Activated CD4-positive, alpha-beta T cell treated with anti-CD3 and anti-CD28 coated beads, Interleukin-2, amount 10 ng/mL, durations not matched to agents 24 days and 14 days (primary cell): ENCODE data around the gene KCTD12. TPM values are rescaled to one million over a fixed set of nuclear protein-coding genes. Genes with fewer than 3 reads are reported as not detected.

ENCODE experiments used
- DNase-seq: peaks from one replicate; pipeline ENCODE4 v3.0.0; 2022
- H3K27ac Mint-ChIP-seq: one replicate; pipeline ENCODE4 v1.8.0; 2022; ENCODE audit warnings: mild to moderate bottlenecking, mixed read lengths
- H3K27me3 Mint-ChIP-seq: one replicate; pipeline ENCODE4 v1.8.0; 2022; ENCODE audit warnings: mixed read lengths
- H3K36me3 Mint-ChIP-seq: one replicate; pipeline ENCODE4 v1.8.0; 2022; ENCODE audit warnings: low read depth, mild to moderate bottlenecking, mixed read lengths
- H3K4me1 Mint-ChIP-seq: one replicate; pipeline ENCODE4 v1.8.0; 2021; ENCODE audit warnings: mixed read lengths
- H3K4me3 Mint-ChIP-seq: one replicate; pipeline ENCODE4 v1.8.0; 2022; ENCODE audit warnings: mild to moderate bottlenecking, moderate library complexity, mixed read lengths
- H3K9me3 Mint-ChIP-seq: one replicate; pipeline ENCODE4 v1.8.0; 2021; ENCODE audit warnings: mixed read lengths
- intact Hi-C: fragments of 100-400 bp; cut with micrococcal nuclease; formaldehyde crosslinking; loops from one replicate; pipeline ENCODE4 v1.15.1; 2023
- total RNA-seq: library from RNA; stranded (reverse); gene quantifications from 2 replicates; pipeline ENCODE4 v1.2.3, GENCODE V29; 2022

KCTD12 gene
- total RNA-seq, 1 donor from 2014 or later: 11.8 TPM

DNA sequence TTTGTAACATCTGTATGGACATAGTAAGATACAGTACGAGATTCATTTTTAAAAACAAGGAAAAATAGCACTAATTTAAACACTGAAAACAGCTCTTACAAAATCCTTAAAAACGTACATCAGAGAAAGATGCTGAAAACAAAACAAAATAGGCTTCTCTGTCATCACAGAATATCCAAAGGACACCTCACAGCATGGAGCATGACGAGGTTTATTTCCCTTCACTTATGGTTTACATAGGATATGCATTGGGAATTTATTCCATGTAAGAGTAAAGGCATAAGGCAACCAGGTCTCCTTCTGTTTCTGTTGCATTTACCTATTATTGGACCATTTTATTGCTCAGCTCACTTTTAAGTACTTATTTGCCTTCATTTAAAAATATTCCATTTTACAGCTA, 3.0 kb downstream of the KCTD12 start:
- H3K9me3 Mint-ChIP-seq: no peaks in the 10 kb centered on the region
- peaks cover 4% of the 10 kb centered on the region for H3K36me3 Mint-ChIP-seq
- H3K27ac Mint-ChIP-seq: no peak overlapping the region
- H3K27me3 Mint-ChIP-seq: peaks cover 16% of the 10 kb centered on the region
- DNase-seq: no peak
- no peak overlapping the region for H3K4me3 Mint-ChIP-seq
- peaks cover 37% of the 10 kb centered on the region for H3K4me1 Mint-ChIP-seq
- intact Hi-C loops: no loop called here

- H3K27me3 Mint-ChIP-seq: peaks cover 12% of the 10 kb centered on the region
- H3K27ac Mint-ChIP-seq: no peak overlapping the region
- H3K4me1 Mint-ChIP-seq: peaks cover 37% of the 10 kb centered on the region
- H3K4me3 Mint-ChIP-seq: no peak overlapping the region
- no peaks in the 10 kb centered on the region for H3K9me3 Mint-ChIP-seq
- DNase-seq: no peak
- peaks cover 4% of the 10 kb centered on the region for H3K36me3 Mint-ChIP-seq
- intact Hi-C loops: no loop called here
Measured at GRCh38 chr13:76882431-76882830, 3.8 kb downstream of the KCTD12 start.

DNA sequence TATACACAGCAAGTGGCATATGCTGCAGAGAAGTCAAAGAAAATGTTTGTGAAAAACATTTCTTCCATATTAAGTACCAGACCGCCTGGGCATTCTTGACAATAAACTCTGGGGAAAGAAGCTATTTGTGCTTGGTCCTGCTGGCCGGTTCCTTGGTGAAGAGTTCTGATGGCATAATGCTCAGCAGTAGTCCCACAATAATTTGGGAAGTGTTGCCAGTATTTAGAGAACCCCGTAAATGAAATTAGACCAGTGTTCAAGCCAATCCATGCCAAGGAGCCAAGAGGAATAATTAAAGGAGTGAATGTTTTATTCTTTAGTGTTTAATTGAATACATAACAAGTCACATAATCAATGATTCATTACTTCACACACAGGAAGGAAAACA, 6.3 kb downstream of the KCTD12 start:
- peaks cover 4% of the 10 kb centered on the region for H3K36me3 Mint-ChIP-seq
- H3K27ac Mint-ChIP-seq: no peak overlapping the region
- H3K9me3 Mint-ChIP-seq: no peaks in the 10 kb centered on the region
- intact Hi-C loops: loop anchor here (1.0 kb wide), 2 partner anchors 8 to 9 kb away; no protein-coding TSS in a partner anchor
- H3K4me1 Mint-ChIP-seq: peaks cover 27% of the 10 kb centered on the region
- H3K27me3 Mint-ChIP-seq: peaks cover 7% of the 10 kb centered on the region
- peak overlapping the region; percentile 63 for H3K4me3 Mint-ChIP-seq
- no peak for DNase-seq

GRCh38 chr13:76879203-76879882, 6.9 kb downstream of the KCTD12 start:
- Mint-ChIP-seq H3K4me1 (peaks cover 21% of the 10 kb centered on the region), H3K9me3 (no peaks in the 10 kb centered on the region), H3K27ac (peak overlapping the region; percentile 25), H3K27me3 (peaks cover 6% of the 10 kb centered on the region), H3K4me3 (peak overlapping the region; percentile 63), H3K36me3 (peaks cover 4% of the 10 kb centered on the region)
- peak; percentile 83 for DNase-seq
- intact Hi-C loops: loop anchor here (1.0 kb wide), 2 partner anchors 8 to 9 kb away; no protein-coding TSS in a partner anchor

DNA sequence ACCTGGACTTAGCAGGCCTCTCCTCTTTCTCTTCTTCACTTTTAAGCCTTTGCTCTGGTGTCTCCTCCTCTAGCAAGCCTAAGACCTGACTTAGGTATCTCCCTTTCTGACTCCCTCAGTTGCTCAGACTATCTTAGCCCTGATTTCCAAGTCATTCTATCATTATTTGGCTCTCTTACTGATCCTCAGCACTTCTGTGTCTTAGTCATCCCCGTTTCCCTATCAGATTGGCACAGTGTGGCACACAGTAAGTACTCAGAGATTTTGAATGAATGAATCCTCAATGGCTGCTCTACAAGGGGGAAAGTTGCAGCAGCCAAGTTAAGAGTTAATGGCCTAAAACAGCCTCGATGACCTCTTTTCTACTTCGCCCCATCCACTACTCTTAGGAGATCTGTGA, 8.2 kb downstream of the KCTD12 start:
- Mint-ChIP-seq H3K27me3 (peaks cover 6% of the 10 kb centered on the region), H3K27ac (no peak overlapping the region), H3K9me3 (no peaks in the 10 kb centered on the region), H3K4me1 (peaks cover 15% of the 10 kb centered on the region), H3K36me3 (peaks cover 4% of the 10 kb centered on the region), H3K4me3 (no peak overlapping the region)
- no peak for DNase-seq
- intact Hi-C loops: no loop called here

GRCh38 chr13:76875271-76875815, 10.9 kb downstream of the KCTD12 start:
- Mint-ChIP-seq H3K4me1 (peaks cover 11% of the 10 kb centered on the region), H3K9me3 (no peaks in the 10 kb centered on the region), H3K27me3 (peaks cover 19% of the 10 kb centered on the region), H3K4me3 (no peak overlapping the region), H3K27ac (no peak overlapping the region), H3K36me3 (no peaks in the 10 kb centered on the region)
- DNase-seq: no peak
- intact Hi-C loops: no loop called here

DNA sequence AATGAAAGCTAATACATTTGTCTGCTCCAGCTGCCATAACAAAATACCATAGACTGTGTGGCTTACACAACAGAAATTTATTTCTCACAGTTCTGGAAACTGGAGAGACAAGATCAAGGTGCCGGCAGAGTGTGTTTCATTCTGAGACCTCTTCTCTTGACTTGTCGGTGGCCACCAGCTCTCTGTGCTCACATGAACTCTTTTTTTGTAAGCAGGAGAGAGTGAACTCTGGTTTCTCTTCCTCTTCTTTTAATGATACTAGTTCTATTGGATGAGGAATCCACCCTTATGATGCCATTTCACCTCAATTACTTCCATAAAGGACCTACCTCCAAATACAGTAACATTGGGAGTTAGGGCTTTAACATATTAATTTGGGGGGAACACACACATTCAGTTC, 11.7 kb downstream of the KCTD12 start:
- H3K4me1 Mint-ChIP-seq: peaks cover 5% of the 10 kb centered on the region
- no peak for DNase-seq
- peaks cover 19% of the 10 kb centered on the region for H3K27me3 Mint-ChIP-seq
- H3K27ac Mint-ChIP-seq: no peak overlapping the region
- no peaks in the 10 kb centered on the region for H3K9me3 Mint-ChIP-seq
- intact Hi-C loops: no loop called here
- no peaks in the 10 kb centered on the region for H3K36me3 Mint-ChIP-seq
- no peak overlapping the region for H3K4me3 Mint-ChIP-seq

- Mint-ChIP-seq H3K4me1 (no peaks in the 10 kb centered on the region), H3K4me3 (no peak overlapping the region), H3K27ac (no peak overlapping the region), H3K27me3 (peaks cover 21% of the 10 kb centered on the region), H3K9me3 (no peaks in the 10 kb centered on the region), H3K36me3 (no peaks in the 10 kb centered on the region)
- DNase-seq: no peak
- intact Hi-C loops: no loop called here
Measured at GRCh38 chr13:76873445-76873844, 12.8 kb downstream of the KCTD12 start.

DNA sequence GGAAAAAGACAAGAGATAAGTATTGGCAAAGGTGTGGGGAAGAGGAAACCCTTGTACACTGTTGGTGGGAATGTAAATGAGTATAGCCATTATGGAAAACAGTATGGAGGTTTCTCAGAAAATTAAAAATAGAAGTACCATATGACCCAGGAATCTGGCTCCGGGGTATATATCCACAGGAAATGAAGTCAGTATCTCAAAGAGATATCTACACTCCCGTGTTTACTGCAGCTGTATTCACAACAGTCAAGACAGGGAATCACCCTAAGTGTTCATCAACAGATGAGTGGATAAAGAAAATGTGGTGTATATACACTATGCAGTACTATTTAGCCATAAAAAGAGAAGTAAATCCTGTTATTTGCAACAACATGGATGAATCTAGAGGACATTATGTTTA, 13.5 kb downstream of the KCTD12 start:
- Mint-ChIP-seq H3K36me3 (no peaks in the 10 kb centered on the region), H3K27ac (no peak overlapping the region), H3K4me3 (no peak overlapping the region), H3K9me3 (no peaks in the 10 kb centered on the region), H3K27me3 (peaks cover 21% of the 10 kb centered on the region), H3K4me1 (no peaks in the 10 kb centered on the region)
- intact Hi-C loops: no loop called here
- no peak for DNase-seq

GRCh38 chr13:76871432-76871831, 14.8 kb downstream of the KCTD12 start:
- H3K27me3 Mint-ChIP-seq: peaks cover 28% of the 10 kb centered on the region
- H3K4me1 Mint-ChIP-seq: no peaks in the 10 kb centered on the region
- no peak for DNase-seq
- no peaks in the 10 kb centered on the region for H3K9me3 Mint-ChIP-seq
- intact Hi-C loops: loop anchor here (1.0 kb wide), 1 partner anchor 8 kb away; no protein-coding TSS in a partner anchor
- H3K27ac Mint-ChIP-seq: no peak overlapping the region
- no peak overlapping the region for H3K4me3 Mint-ChIP-seq
- no peaks in the 10 kb centered on the region for H3K36me3 Mint-ChIP-seq

DNA sequence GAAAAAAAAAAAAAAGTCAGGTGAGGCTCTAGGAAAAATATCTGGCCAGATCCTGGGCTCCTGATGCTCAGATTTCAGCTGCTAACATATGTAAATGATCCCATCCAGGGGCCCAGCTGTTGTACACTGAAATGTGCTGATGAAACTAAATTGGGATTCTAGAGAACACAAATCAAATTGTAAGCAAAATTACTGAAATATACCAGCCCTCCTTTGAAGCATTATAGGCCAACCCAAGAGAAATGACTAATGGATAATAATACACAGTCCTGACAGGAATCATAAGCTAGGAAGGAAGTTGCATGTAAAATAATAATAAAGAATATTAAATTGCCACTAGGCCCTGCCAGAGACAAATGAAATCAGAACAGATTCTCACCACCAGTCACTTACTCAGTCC, 17.8 kb downstream of the KCTD12 start:
- DNase-seq: no peak
- H3K9me3 Mint-ChIP-seq: no peaks in the 10 kb centered on the region
- intact Hi-C loops: no loop called here
- peaks cover 30% of the 10 kb centered on the region for H3K27me3 Mint-ChIP-seq
- no peaks in the 10 kb centered on the region for H3K4me1 Mint-ChIP-seq
- H3K36me3 Mint-ChIP-seq: no peaks in the 10 kb centered on the region
- no peak overlapping the region for H3K27ac Mint-ChIP-seq
- H3K4me3 Mint-ChIP-seq: no peak overlapping the region

GRCh38 chr13:76865996-76866503, 20.2 kb downstream of the KCTD12 start:
- Mint-ChIP-seq H3K27ac (no peak overlapping the region), H3K27me3 (peaks cover 21% of the 10 kb centered on the region), H3K4me3 (no peak overlapping the region), H3K4me1 (no peaks in the 10 kb centered on the region), H3K9me3 (no peaks in the 10 kb centered on the region), H3K36me3 (no peaks in the 10 kb centered on the region)
- no peak for DNase-seq
- intact Hi-C loops: no loop called here

- H3K27me3 Mint-ChIP-seq: peaks cover 22% of the 10 kb centered on the region
- H3K4me3 Mint-ChIP-seq: no peak overlapping the region
- H3K4me1 Mint-ChIP-seq: no peaks in the 10 kb centered on the region
- no peak for DNase-seq
- no peaks in the 10 kb centered on the region for H3K9me3 Mint-ChIP-seq
- no peak overlapping the region for H3K27ac Mint-ChIP-seq
- intact Hi-C loops: no loop called here
- no peaks in the 10 kb centered on the region for H3K36me3 Mint-ChIP-seq
Measured at GRCh38 chr13:76865109-76865508, 21.1 kb downstream of the KCTD12 start.

DNA sequence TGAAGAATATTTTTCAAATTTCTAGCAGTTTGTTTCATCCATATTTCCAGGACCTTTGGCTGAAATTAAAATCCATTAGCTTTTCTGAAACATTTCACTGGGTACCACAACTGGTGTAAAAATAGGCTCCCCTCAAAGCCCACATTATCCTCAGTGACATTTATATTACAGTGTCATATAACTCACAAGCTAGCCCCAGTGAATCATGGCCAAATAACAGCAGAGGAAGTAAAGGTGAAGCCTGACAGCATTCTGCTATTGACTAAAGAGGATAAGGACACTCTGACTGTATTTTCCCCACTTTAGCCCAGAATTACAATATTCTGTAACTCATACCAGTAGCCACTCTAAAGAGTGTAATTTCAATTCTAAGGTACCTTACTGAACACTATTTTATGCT, 21.9 kb downstream of the KCTD12 start:
- intact Hi-C loops: no loop called here
- Mint-ChIP-seq H3K27me3 (peaks cover 20% of the 10 kb centered on the region), H3K4me3 (no peak overlapping the region), H3K9me3 (no peaks in the 10 kb centered on the region), H3K36me3 (no peaks in the 10 kb centered on the region), H3K4me1 (no peaks in the 10 kb centered on the region), H3K27ac (no peak overlapping the region)
- no peak for DNase-seq
